Spleen (tissue), 11 donors: ENCODE measurements around the gene TMEM151A. TPM values are rescaled to one million over a fixed set of nuclear protein-coding genes. Genes with fewer than 3 reads are reported as not detected.

Experiments used
- DNase-seq: peaks from one replicate; pipeline ENCODE4 v3.0.0-alpha.2; 2020
- H3K27ac ChIP-seq, 8 donors: fragments of 200-600 bp; sonication (generic) in 7 of 8; 1 replicate in 4 of 8; 2 replicates in 4 of 8; pipeline versions ENCODE4 v1.5.0 to v1.8.0; 2016 to 2021; ENCODE audit warnings: inconsistent platforms in 4 of 8, mild to moderate bottlenecking in 4 of 8, moderate library complexity in 1 of 8
- H3K27me3 ChIP-seq, 7 donors: fragments of 200-600 bp; sonication (generic) in 6 of 7; replicated peaks in 1 of 7; 1 replicate in 4 of 7; 2 replicates in 3 of 7; pipeline versions ENCODE4 v1.5.0 to v1.8.0; 2016 to 2021; ENCODE audit warnings: inconsistent platforms in 3 of 7, mild to moderate bottlenecking in 1 of 7
- H3K36me3 ChIP-seq, 6 donors: fragments of 200-600 bp; sonication (generic) in 5 of 6; 1 replicate in 4 of 6; 2 replicates in 2 of 6; pipeline versions ENCODE4 v1.5.0 to v1.8.0; 2016 to 2021; ENCODE audit warnings: inconsistent platforms in 2 of 6
- H3K4me1 ChIP-seq, 6 donors: fragments of 200-600 bp; sonication (generic) in 5 of 6; 1 replicate in 3 of 6; 2 replicates in 3 of 6; pipeline versions ENCODE4 v1.5.0 to v1.8.0; 2016 to 2021; ENCODE audit warnings: inconsistent platforms in 3 of 6
- H3K4me3 ChIP-seq, 8 donors: fragments of 200-600 bp; sonication (generic) in 7 of 8; 1 replicate in 4 of 8; 2 replicates in 4 of 8; pipeline versions ENCODE4 v1.5.0 to v1.8.0; 2016 to 2021; ENCODE audit warnings: inconsistent platforms in 4 of 8, mild to moderate bottlenecking in 4 of 8, moderate library complexity in 2 of 8
- H3K9me3 ChIP-seq, 8 donors: fragments of 200-600 bp; sonication (generic) in 7 of 8; 1 replicate in 4 of 8; 2 replicates in 4 of 8; pipeline versions ENCODE4 v1.5.0 to v1.8.0; 2016 to 2021; ENCODE audit warnings: inconsistent platforms in 4 of 8
- CTCF ChIP-seq, 11 experiments: fragments of 200-600 bp in 7 of 11; fragments of 450-650 bp in 4 of 11; sonication (generic) in 4 of 11; IDR thresholded peaks in 8 of 11; conservative IDR thresholded peaks in 3 of 11; 1 replicate in 7 of 11; 2 replicates in 4 of 11; pipeline versions ENCODE4 v1.4.0 to v1.8.0; 2016 to 2021; ENCODE audit warnings: antibody characterized with exemption in 11 of 11, inconsistent platforms in 4 of 11, mild to moderate bottlenecking in 1 of 11
- POLR2A ChIP-seq, 3 donors: fragments of 450-650 bp; IDR thresholded peaks; one replicate each; pipeline ENCODE4 v1.5.1; 2017; ENCODE audit warnings: antibody characterized with exemption in 3 of 3, mild to moderate bottlenecking in 1 of 3
- POLR2AphosphoS5 ChIP-seq, 3 donors: sonication (generic); formaldehyde crosslinking; IDR thresholded peaks; one replicate each; pipeline ENCODE4 v1.5.1; 2017; ENCODE audit warnings: antibody characterized with exemption in 3 of 3
- WGBS, 5 donors: extraction: QIAGEN DNeasy Blood & Tissue Kit in 3 of 5; methylation state at CpG; one replicate each; pipeline versions ENCODE4 v1.1.5 to v1.1.7; 2013 to 2018; 5-methylcytosine and 5-hydroxymethylcytosine counted together
- intact Hi-C: fragments of 100-400 bp; cut with DNase I; formaldehyde crosslinking; loops from one replicate; pipeline ENCODE4 v1.15.0; 2023; ENCODE audit warnings: low total_unique reads
- polyA plus RNA-seq, 3 donors: library from polyadenylated mRNA; stranded (reverse); fragments of 200-250 nt; gene quantifications; one replicate each; pipeline ENCODE4 v1.2.1, GENCODE V29; 2013
- total RNA-seq, 7 donors: library from RNA; depleted of rRNA in 3 of 7; stranded (reverse); fragments of >200 nt in 3 of 7; fragmentation: NEBNext Ultra II Directional in 4 of 7; extraction: Animal tissue kit (Norgen Biotek cat#: 25700) in 4 of 7; gene quantifications; one replicate each; pipeline versions ENCODE4 v1.1.0 to v1.2.1, GENCODE V29; 2016 to 2021
- donor health status: healthy with polysubstance abuse.
- donor health status: DM: no; HTN: no; CAD: no; lungs with moderate emphysema.
- donor health status: DM: no; HTN: no; CAD: no.
- donor health status: Bipolar disorder and iron deficiency.
- donor health status: healthy.
- donor health status: DM: no; HTN: no; CAD: no.
- donor health status: DM: yes; HTN: yes; CAD: no.

The TMEM151A gene
- total and polyA plus RNA-seq, 10 donors: 0.02 to 0.34 (median 0.02) TPM; not detected in 7

GRCh38 chr11:66268244-66268951 is 23.3 kb upstream of the TMEM151A start, which contains the start of gene RAB1B:
Gene RAB1B, plus strand, starts transcription at chr11:66268639. Its CDS starts 41 bp downstream, at chr11:66268680.
- TF ChIP-seq POLR2A (IDR thresholded peaks at IDR 0.05) (peak in 1 of 3 donors; percentile 57), CTCF (IDR thresholded peaks at IDR 0.05 in 8 of 11, conservative IDR thresholded peaks at IDR 0.05 in 3 of 11) (peak in 1 of 11 experiments; percentile 9), POLR2AphosphoS5 (IDR thresholded peaks at IDR 0.05) (peak; percentile 90 to 96 (median 95))
- 0 to 1% (median 0%) methylated on average over 37 to 64 of the region's 64 CpGs for WGBS, 5 donors
- peaks cover 0 to 64% (median 26%) of the 10 kb centered on the region in 6 donors for H3K36me3 ChIP-seq

GRCh38 chr11:66268952-66269905 is 22.5 kb upstream of the TMEM151A start:
- peak overlapping the region; percentile 82 to 99 (median 90) for H3K4me3 ChIP-seq
- WGBS, 5 donors: 1 to 2% (median 1%) methylated on average over 28 to 32 of the region's 32 CpGs
- intact Hi-C loops: no loop called here
- no peak for TF ChIP-seq POLR2AphosphoS5 (IDR thresholded peaks at IDR 0.05)
- TF ChIP-seq CTCF (IDR thresholded peaks at IDR 0.05 in 8 of 11, conservative IDR thresholded peaks at IDR 0.05 in 3 of 11): peak in 3 of 11 experiments; percentile 11 to 25 (median 16)
- H3K9me3 ChIP-seq: no peaks in the 10 kb centered on the region
- H3K4me1 ChIP-seq: peaks cover 17 to 76% (median 56%) of the 10 kb centered on the region in 6 donors
- peak; percentile 89 for DNase-seq
- H3K27me3 ChIP-seq: no peaks in the 10 kb centered on the region
- H3K36me3 ChIP-seq: peaks cover 0 to 64% (median 31%) of the 10 kb centered on the region in 6 donors
- peak overlapping the region; percentile 94 to 99 (median 96) for H3K27ac ChIP-seq

More at GRCh38 chr11:66268244-66268951, 23.3 kb upstream of the TMEM151A start, which contains the start of gene RAB1B:
- Histone ChIP-seq H3K27ac (peak within 1 kb of the TSS; percentile 94 to 99 (median 96)), H3K4me3 (peak within 1 kb of the TSS; percentile 82 to 99 (median 90)), H3K9me3 (no peaks in the 10 kb centered on the region), H3K27me3 (no peaks in the 10 kb centered on the region), H3K4me1 (peaks cover 17 to 67% (median 56%) of the 10 kb centered on the region in 6 donors)
- intact Hi-C loops: no loop called here
- peak; percentile 100 for DNase-seq

- TF ChIP-seq POLR2A (IDR thresholded peaks at IDR 0.05): no peak
- TF ChIP-seq CTCF (IDR thresholded peaks at IDR 0.05 in 8 of 11, conservative IDR thresholded peaks at IDR 0.05 in 3 of 11): no peak
- TF ChIP-seq POLR2AphosphoS5 (IDR thresholded peaks at IDR 0.05): no peak
- peaks cover 17 to 76% (median 53%) of the 10 kb centered on the region in 6 donors for H3K4me1 ChIP-seq
- peak overlapping the region in 2 of 8 donors; percentile 34 to 41 for H3K27ac ChIP-seq
Measured at GRCh38 chr11:66271816-66272215, 19.9 kb upstream of the TMEM151A start.

More at GRCh38 chr11:66271816-66272215, 19.9 kb upstream of the TMEM151A start:
- intact Hi-C loops: no loop called here
- Histone ChIP-seq H3K36me3 (peaks cover 0 to 67% (median 55%) of the 10 kb centered on the region in 6 donors), H3K9me3 (no peaks in the 10 kb centered on the region), H3K27me3 (no peaks in the 10 kb centered on the region), H3K4me3 (no peak overlapping the region)
- peak; percentile 61 for DNase-seq
- 81 to 95% (median 93%) methylated on average over 7 of the region's 7 CpGs for WGBS, 5 donors
